HCT116 (cell line): Measurements from ENCODE around the gene IQSEC3. TPM values are rescaled to one million over a fixed set of nuclear protein-coding genes. Genes with fewer than 3 reads are reported as not detected.

Source experiments
- ATAC-seq: fragments of 200-7000 bp; cut with Tn5 transposase; 2 replicates; pipeline ENCODE4 v1.9.1; 2020; ENCODE audit warnings: mild to moderate bottlenecking, moderate library complexity
- BruUV-seq: library from RNA; stranded (reverse); fragments of 400-500 nt; replicated peaks from 2 replicates; lab custom pipeline; 2021; lab: Mats Ljungman, UMichigan
- CTCF ChIA-PET: fragments of 300-600 bp; sonication (Branson Sonifier 250); formaldehyde crosslinking; loops from one replicate; lab custom pipeline; 2021; ENCODE audit warnings: antibody characterized with exemption; lab: Charles Lee
- POLR2A ChIA-PET: fragments of 300-600, 350-600 bp; sonication (Branson Sonifier 250); formaldehyde crosslinking; loops from one replicate; lab custom pipeline; 2021; ENCODE audit warnings: antibody characterized with exemption; lab: Charles Lee
- RAD21 ChIA-PET, 2 experiments: fragments of 300-600 bp; sonication (Branson Sonifier 250); formaldehyde crosslinking; loops; one replicate each; lab custom pipeline; 2023; ENCODE audit warnings: low total read pairs in 2 of 2; ENCODE audit not compliant: uncharacterized antibody in 2 of 2, unreplicated experiment in 2 of 2, low non-redundant PET in 1 of 2; lab: Charles Lee
- DNase-seq: peaks from one replicate; pipeline ENCODE4 v3.0.0-alpha.2; 2010; ENCODE audit warnings: low read depth, low spot score
- H2AFZ ChIP-seq: fragments of 200-600 bp; shearing (Covaris generic), sonication (generic); 2 replicates; pipeline ENCODE4 v1.6.1; 2017; ENCODE audit warnings: low read depth, mixed run types, mixed read lengths, antibody characterized with exemption, low read length; ENCODE audit not compliant: poor library complexity, severe bottlenecking
- H3K27ac ChIP-seq: 2 replicates; pipeline ENCODE4 v1.5.1; 2012; ENCODE audit warnings: low read depth, low read length
- H3K27me3 ChIP-seq: fragments of 200-600 bp; sonication (generic); 2 replicates; pipeline ENCODE4 v1.6.1; 2016; ENCODE audit warnings: mixed run types, low read length, mixed read lengths; ENCODE audit not compliant: insufficient read depth
- H3K36me3 ChIP-seq, 2 experiments: fragments of 200-500 bp in 1 of 2; fragments of 200-600 bp in 1 of 2; sonication (Bioruptor generic) in 1 of 2; sonication (generic) in 1 of 2; 2 replicates each; pipeline versions ENCODE4 v1.5.1 to v1.6.1; 2014 to 2016; ENCODE audit warnings: low read length in 2 of 2, inconsistent platforms in 1 of 2, mixed read lengths in 1 of 2, mixed run types in 1 of 2; ENCODE audit not compliant: insufficient read depth in 2 of 2, control insufficient read depth in 1 of 2
- H3K4me1 ChIP-seq, 2 experiments: fragments of 200-600 bp in 1 of 2; sonication (generic) in 1 of 2; 2 replicates each; pipeline versions ENCODE4 v1.5.1 to v1.6.1; 2012 to 2017; ENCODE audit warnings: low read length in 2 of 2, inconsistent platforms in 1 of 2, mild to moderate bottlenecking in 1 of 2, mixed read lengths in 1 of 2, mixed run types in 1 of 2, moderate library complexity in 1 of 2; ENCODE audit not compliant: insufficient read depth in 2 of 2, control insufficient read depth in 1 of 2
- H3K4me2 ChIP-seq: fragments of 200-600 bp; sonication (generic); 2 replicates; pipeline ENCODE4 v1.6.1; 2017; ENCODE audit warnings: mixed run types, low read length, mixed read lengths
- H3K4me3 ChIP-seq, 2 experiments: fragments of 200-600 bp in 1 of 2; sonication (generic) in 1 of 2; replicated peaks in 1 of 2; 2 replicates each; pipeline ENCODE4 v1.5.1; 2011 to 2016; ENCODE audit warnings: low read length in 2 of 2, control low read depth in 1 of 2, low read depth in 1 of 2, mild to moderate bottlenecking in 1 of 2, mixed read lengths in 1 of 2, mixed run types in 1 of 2
- H3K79me2 ChIP-seq: fragments of 200-600 bp; sonication (generic); 2 replicates; pipeline ENCODE4 v1.6.1; 2017; ENCODE audit warnings: mild to moderate bottlenecking, mixed run types, low read length, moderate library complexity, mixed read lengths; ENCODE audit not compliant: insufficient read depth
- H3K9ac ChIP-seq: fragments of 200-600 bp; sonication (generic); 2 replicates; pipeline ENCODE4 v1.6.1; 2016; ENCODE audit warnings: low read length, mixed read lengths
- H3K9me2 ChIP-seq: fragments of 200-600 bp; sonication (generic), shearing (Covaris generic); 2 replicates; pipeline ENCODE4 v1.6.1; 2017; ENCODE audit warnings: mixed run types, mild to moderate bottlenecking, moderate library complexity; ENCODE audit not compliant: insufficient read depth
- H3K9me3 ChIP-seq, 2 experiments: fragments of 200-500 bp in 1 of 2; fragments of 200-600 bp in 1 of 2; sonication (Bioruptor generic) in 1 of 2; sonication (generic) in 1 of 2; 2 replicates each; pipeline ENCODE4 v1.6.1; 2014 to 2017; ENCODE audit warnings: low read length in 2 of 2, mixed read lengths in 2 of 2, inconsistent platforms in 1 of 2, low read depth in 1 of 2, mild to moderate bottlenecking in 1 of 2, mixed run types in 1 of 2, moderate library complexity in 1 of 2; ENCODE audit not compliant: control insufficient read depth in 1 of 2, insufficient read depth in 1 of 2
- H4K20me1 ChIP-seq: fragments of 200-600 bp; sonication (generic), shearing (Covaris generic); 2 replicates; pipeline ENCODE4 v1.6.1; 2017; ENCODE audit warnings: mixed run types, mild to moderate bottlenecking, moderate library complexity; ENCODE audit not compliant: insufficient read depth
- CBX3 ChIP-seq: IDR thresholded peaks from 2 replicates; pipeline ENCODE4 v1.6.1; 2012; ENCODE audit warnings: low read depth
- EGR1 ChIP-seq: IDR thresholded peaks from 2 replicates; pipeline ENCODE4 v1.6.1; 2012; ENCODE audit warnings: low read depth
- EZH2phosphoT487 ChIP-seq: fragments of 200-600 bp; IDR thresholded peaks from 2 replicates; pipeline ENCODE4 v1.6.1; 2018; ENCODE audit warnings: antibody characterized with exemption, borderline replicate concordance
- FOSL1 ChIP-seq: IDR thresholded peaks from 2 replicates; pipeline ENCODE4 v1.6.1; 2012; ENCODE audit warnings: low read depth
- JUND ChIP-seq: IDR thresholded peaks from 2 replicates; pipeline ENCODE4 v1.6.1; 2012
- POLR2AphosphoS5 ChIP-seq: IDR thresholded peaks from 2 replicates; pipeline ENCODE4 v1.6.1; 2011; ENCODE audit warnings: mild to moderate bottlenecking, low read depth, low read length, moderate library complexity
- RAD21 ChIP-seq: IDR thresholded peaks from 2 replicates; pipeline ENCODE4 v1.6.1; 2012; ENCODE audit warnings: low read depth, mild to moderate bottlenecking
- SIN3A ChIP-seq: IDR thresholded peaks from 2 replicates; pipeline ENCODE4 v1.6.1; 2012; ENCODE audit warnings: low read depth
- YY1 ChIP-seq: IDR thresholded peaks from 2 replicates; pipeline ENCODE4 v1.6.1; 2011; ENCODE audit warnings: low read length, low read depth, moderate library complexity, mild to moderate bottlenecking; ENCODE audit not compliant: insufficient replicate concordance; ENCODE audit errors: extremely low read depth
- ZBTB33 ChIP-seq: IDR thresholded peaks from 2 replicates; pipeline ENCODE4 v1.6.1; 2011; ENCODE audit warnings: mild to moderate bottlenecking, low read length, moderate library complexity; ENCODE audit not compliant: insufficient replicate concordance; ENCODE audit errors: extremely low read depth
- ZNF274 ChIP-seq: fragments of 200-500 bp; sonication (Bioruptor generic); IDR thresholded peaks from 2 replicates; pipeline ENCODE4 v1.6.1; 2014; ENCODE audit warnings: mild to moderate bottlenecking, low read depth, low read length, inconsistent platforms
- intact Hi-C: fragments of 100-400 bp; cut with micrococcal nuclease; formaldehyde crosslinking; loops from 2 replicates; pipeline ENCODE4 v1.10.0; 2022
- total RNA-seq: library from RNA; stranded (reverse); gene quantifications from one replicate; pipeline ENCODE4 v1.2.1, GENCODE V29; 2021; ENCODE audit not compliant: unreplicated experiment
- TF ChIP-seq, protein P1 (sequence below), 3 experiments: fragments of 200-600 bp in 1 of 3; sonication (generic) in 1 of 3; IDR thresholded peaks in 2 of 3; conservative IDR thresholded peaks in 1 of 3; 2 replicates each; pipeline ENCODE4 v1.5.1; 2012 to 2017; ENCODE audit warnings: low read depth in 2 of 3, low read length in 2 of 3, antibody characterized with exemption in 1 of 3, borderline replicate concordance in 1 of 3, control low read depth in 1 of 3, mild to moderate bottlenecking in 1 of 3, mixed read lengths in 1 of 3, mixed run types in 1 of 3, moderate library complexity in 1 of 3; ENCODE audit not compliant: insufficient read depth in 1 of 3

The IQSEC3 gene
- total RNA-seq, 1 experiment from 2014 or later = not detected

- BruUV-seq = no TSS peak
- CTCF ChIA-PET = no interaction called here
- H3K79me2 ChIP-seq = no peaks in the 10 kb centered on the region
- H3K27ac ChIP-seq = no peak overlapping the region
- RAD21 ChIA-PET = no interaction called here
- TF ChIP-seq EZH2phosphoT487 (no peak), RAD21 (no peak), CBX3 (no peak), JUND (no peak)
- TF ChIP-seq, protein P1, sequence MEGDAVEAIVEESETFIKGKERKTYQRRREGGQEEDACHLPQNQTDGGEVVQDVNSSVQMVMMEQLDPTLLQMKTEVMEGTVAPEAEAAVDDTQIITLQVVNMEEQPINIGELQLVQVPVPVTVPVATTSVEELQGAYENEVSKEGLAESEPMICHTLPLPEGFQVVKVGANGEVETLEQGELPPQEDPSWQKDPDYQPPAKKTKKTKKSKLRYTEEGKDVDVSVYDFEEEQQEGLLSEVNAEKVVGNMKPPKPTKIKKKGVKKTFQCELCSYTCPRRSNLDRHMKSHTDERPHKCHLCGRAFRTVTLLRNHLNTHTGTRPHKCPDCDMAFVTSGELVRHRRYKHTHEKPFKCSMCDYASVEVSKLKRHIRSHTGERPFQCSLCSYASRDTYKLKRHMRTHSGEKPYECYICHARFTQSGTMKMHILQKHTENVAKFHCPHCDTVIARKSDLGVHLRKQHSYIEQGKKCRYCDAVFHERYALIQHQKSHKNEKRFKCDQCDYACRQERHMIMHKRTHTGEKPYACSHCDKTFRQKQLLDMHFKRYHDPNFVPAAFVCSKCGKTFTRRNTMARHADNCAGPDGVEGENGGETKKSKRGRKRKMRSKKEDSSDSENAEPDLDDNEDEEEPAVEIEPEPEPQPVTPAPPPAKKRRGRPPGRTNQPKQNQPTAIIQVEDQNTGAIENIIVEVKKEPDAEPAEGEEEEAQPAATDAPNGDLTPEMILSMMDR (IDR thresholded peaks at IDR 0.05 in 2 of 3, conservative IDR thresholded peaks at IDR 0.05 in 1 of 3; ENCODE audit: borderline replicate concordance in 1 of 3, insufficient read depth in 1 of 3, low read depth in 2 of 3, low read length in 2 of 3) = no peak
- H3K36me3 ChIP-seq = no peaks in the 10 kb centered on the region
- DNase-seq (no peak), ATAC-seq (no peak)
- no peak overlapping the region for H2AFZ ChIP-seq
- H4K20me1 ChIP-seq = no peaks in the 10 kb centered on the region
- POLR2A ChIA-PET = no interaction called here
- no peaks in the 10 kb centered on the region for H3K9me2 ChIP-seq
- H3K4me1 ChIP-seq = no peaks in the 10 kb centered on the region
- intact Hi-C loops = no loop called here
- peaks cover 6% of the 10 kb centered on the region; the same call in 1 of the 2 replicates for H3K27me3 ChIP-seq
- no peaks in the 10 kb centered on the region for H3K9me3 ChIP-seq
- H3K4me3 ChIP-seq = no peak overlapping the region
- H3K9ac ChIP-seq = no peak overlapping the region
- no peak overlapping the region for H3K4me2 ChIP-seq
Measured at GRCh38 chr12:91213-91612, 24.6 kb downstream of the IQSEC3 start.

GRCh38 chr12:93266-94005 lies 26.9 kb downstream of the IQSEC3 start:
- DNase-seq (no peak), ATAC-seq (no peak)
- CTCF ChIA-PET = no interaction called here
- no peaks in the 10 kb centered on the region for H3K36me3 ChIP-seq
- H4K20me1 ChIP-seq = no peaks in the 10 kb centered on the region
- RAD21 ChIA-PET = no interaction called here
- intact Hi-C loops = no loop called here
- H3K27me3 ChIP-seq = peaks cover 24% of the 10 kb centered on the region; the same call in 1 of the 2 replicates
- no peak for TF ChIP-seq POLR2AphosphoS5
- no peak for TF ChIP-seq FOSL1
- no peak for TF ChIP-seq ZBTB33
- no peak for TF ChIP-seq SIN3A
- TF ChIP-seq JUND = no peak
- no peak for TF ChIP-seq YY1
- TF ChIP-seq ZNF274 = no peak
- no peak for TF ChIP-seq EGR1
- H3K4me2 ChIP-seq = no peak overlapping the region
- no TSS peak for BruUV-seq
- no peak overlapping the region for H2AFZ ChIP-seq
- H3K9ac ChIP-seq = no peak overlapping the region
- POLR2A ChIA-PET = no interaction called here
- H3K4me1 ChIP-seq = no peaks in the 10 kb centered on the region; a peak in 1 of 4 replicates
- H3K4me3 ChIP-seq = no peak overlapping the region
- no peak overlapping the region for H3K27ac ChIP-seq
- H3K9me2 ChIP-seq = no peaks in the 10 kb centered on the region
- no peaks in the 10 kb centered on the region for H3K9me3 ChIP-seq
- H3K79me2 ChIP-seq = no peaks in the 10 kb centered on the region
